Activated CD4-positive, alpha-beta T cell treated with anti-CD3 and anti-CD28 coated beads, Interleukin-2, amount 50 U/mL, for 48 hours (primary cell): ENCODE results near the gene GPR35.
"Not testable (repeated sequence)": the region's sequence is repeated elsewhere in the genome, so short reads cannot be mapped to it uniquely, and the experiment has no call there.

Experiments used
- DNase-seq, 2 experiments: peaks; one replicate each; pipeline ENCODE4 v3.0.0-alpha.2; 2020

The GPR35 gene

GRCh38 chr2:240603081-240603835 is 22.0 kb upstream of the GPR35 start:
- no peak for DNase-seq

GRCh38 chr2:240603846-240604245 is 21.4 kb upstream of the GPR35 start:
- DNase-seq, result no peak

GRCh38 chr2:240604291-240604938 is 20.9 kb upstream of the GPR35 start:
- DNase-seq, result no peak

- no peak for DNase-seq
Observed at GRCh38 chr2:240604939-240605716, 20.2 kb upstream of the GPR35 start.

GRCh38 chr2:240605867-240606743 is 19.2 kb upstream of the GPR35 start:
- DNase-seq, result no peak

- DNase-seq, result no peak
Observed at GRCh38 chr2:240611601-240612210, 13.6 kb upstream of the GPR35 start.

GRCh38 chr2:240613781-240614180 is 11.5 kb upstream of the GPR35 start:
- DNase-seq, result no peak

- DNase-seq, result no peak
Observed at GRCh38 chr2:240614391-240614790, 10.9 kb upstream of the GPR35 start.

- DNase-seq, result no peak
Observed at GRCh38 chr2:240615396-240615795, 9.9 kb upstream of the GPR35 start.

- no peak for DNase-seq
Observed at GRCh38 chr2:240615820-240616547, 9.3 kb upstream of the GPR35 start.

GRCh38 chr2:240616860-240617666 is 8.2 kb upstream of the GPR35 start:
- not testable (repeated sequence) for DNase-seq

- no peak for DNase-seq
Observed at GRCh38 chr2:240618776-240619175, 6.5 kb upstream of the GPR35 start.

- DNase-seq, result no peak
Observed at GRCh38 chr2:240619506-240620148, 5.7 kb upstream of the GPR35 start.

- no peak for DNase-seq
Observed at GRCh38 chr2:240620149-240620731, 5.0 kb upstream of the GPR35 start.

GRCh38 chr2:240620859-240621258 is 4.4 kb upstream of the GPR35 start:
- DNase-seq, result no peak

GRCh38 chr2:240622060-240622411 is 3.2 kb upstream of the GPR35 start:
- no peak for DNase-seq

- DNase-seq, result no peak
Observed at GRCh38 chr2:240622531-240623235, 2.6 kb upstream of the GPR35 start.

GRCh38 chr2:240623531-240624010 is 1.7 kb upstream of the GPR35 start:
- no peak for DNase-seq
